PC-9 (cell line): ENCODE data around the gene TUBGCP4. TPM values are rescaled to one million over a fixed set of nuclear protein-coding genes. Genes with fewer than 3 reads are reported as not detected.

Source experiments
- BruUV-seq: library from RNA; stranded (reverse); fragments of 400-500 nt; replicated peaks from 2 replicates; lab custom pipeline; 2021; lab: Mats Ljungman, UMichigan
- CTCF ChIA-PET: fragments of 300-600 bp; sonication (Branson Sonifier 250); formaldehyde crosslinking; loops from one replicate; lab custom pipeline; 2022; ENCODE audit warnings: antibody characterized with exemption; lab: Charles Lee
- POLR2A ChIA-PET: fragments of 300-600 bp; sonication (Branson Sonifier 250); formaldehyde crosslinking; loops from one replicate; lab custom pipeline; 2022; ENCODE audit warnings: antibody characterized with exemption; ENCODE audit not compliant: unreplicated experiment; lab: Charles Lee
- DNase-seq, 2 experiments: peaks; one replicate each; pipeline versions ENCODE4 v3.0.0 to v3.0.0-alpha.2; 2015 to 2022; ENCODE audit warnings: mixed read lengths in 1 of 2
- H2AFZ ChIP-seq: fragments of 200-600 bp; sonication (generic); 2 replicates; pipeline ENCODE4 v1.8.1; 2017; ENCODE audit warnings: antibody characterized with exemption
- H3F3A ChIP-seq: fragments of 200-600 bp; sonication (generic); 2 replicates; pipeline ENCODE4 v1.8.1; 2017; ENCODE audit warnings: antibody characterized with exemption, mild to moderate bottlenecking, low read depth; ENCODE audit not compliant: insufficient read depth
- H3K27ac ChIP-seq: fragments of 200-600 bp; sonication (generic); 2 replicates; pipeline ENCODE4 v1.6.1; 2016; ENCODE audit warnings: mixed run types
- H3K27me3 ChIP-seq: fragments of 200-600 bp; sonication (generic); 2 replicates; pipeline ENCODE4 v1.6.1; 2016; ENCODE audit warnings: low read depth, mixed run types; ENCODE audit not compliant: insufficient read depth
- H3K36me3 ChIP-seq: fragments of 200-600 bp; sonication (generic); 2 replicates; pipeline ENCODE4 v1.6.1; 2016; ENCODE audit warnings: low read depth, mixed run types
- H3K4me1 ChIP-seq: fragments of 200-600 bp; sonication (generic); replicated peaks from 2 replicates; pipeline ENCODE4 v1.6.1; 2016; ENCODE audit warnings: mixed run types; ENCODE audit not compliant: insufficient read depth
- H3K4me2 ChIP-seq: fragments of 200-600 bp; sonication (generic); 2 replicates; pipeline ENCODE4 v1.6.1; 2017; ENCODE audit warnings: mixed run types
- H3K4me3 ChIP-seq: fragments of 200-600 bp; sonication (generic); 2 replicates; pipeline ENCODE4 v1.6.1; 2016; ENCODE audit warnings: mixed run types
- H3K79me2 ChIP-seq: fragments of 200-600 bp; sonication (generic); 2 replicates; pipeline ENCODE4 v1.6.1; 2017; ENCODE audit warnings: low read depth, mixed run types
- H3K9me2 ChIP-seq: fragments of 200-600 bp; sonication (generic); 2 replicates; pipeline ENCODE4 v1.8.1; 2017; ENCODE audit warnings: mild to moderate bottlenecking; ENCODE audit not compliant: insufficient read depth
- H3K9me3 ChIP-seq: fragments of 200-600 bp; sonication (generic); 2 replicates; pipeline ENCODE4 v1.8.1; 2016; ENCODE audit warnings: low read depth; ENCODE audit not compliant: insufficient read depth
- H4K20me1 ChIP-seq: fragments of 200-600 bp; sonication (generic); 2 replicates; pipeline ENCODE4 v1.8.1; 2017; ENCODE audit not compliant: insufficient read depth
- EZH2 ChIP-seq: fragments of 200-600 bp; sonication (generic); IDR thresholded peaks from 2 replicates; pipeline ENCODE4 v1.8.0; 2017; ENCODE audit warnings: antibody characterized with exemption, low read depth
- intact Hi-C: fragments of 100-400 bp; cut with micrococcal nuclease; formaldehyde crosslinking; loops from one replicate; pipeline ENCODE4 v1.10.0; 2022; ENCODE audit not compliant: unreplicated experiment
- total RNA-seq: library from RNA; stranded (reverse); gene quantifications from 2 replicates; pipeline ENCODE4 v1.2.3, GENCODE V29; 2021
- TF ChIP-seq, protein P1 (sequence below): fragments of 200-600 bp; sonication (generic); conservative IDR thresholded peaks from 2 replicates; pipeline ENCODE4 v1.6.1; 2017; ENCODE audit warnings: mixed run types, antibody characterized with exemption, mild to moderate bottlenecking, moderate library complexity

TUBGCP4 gene
- total RNA-seq, 1 experiment from 2014 or later = 30.8 TPM

DNA sequence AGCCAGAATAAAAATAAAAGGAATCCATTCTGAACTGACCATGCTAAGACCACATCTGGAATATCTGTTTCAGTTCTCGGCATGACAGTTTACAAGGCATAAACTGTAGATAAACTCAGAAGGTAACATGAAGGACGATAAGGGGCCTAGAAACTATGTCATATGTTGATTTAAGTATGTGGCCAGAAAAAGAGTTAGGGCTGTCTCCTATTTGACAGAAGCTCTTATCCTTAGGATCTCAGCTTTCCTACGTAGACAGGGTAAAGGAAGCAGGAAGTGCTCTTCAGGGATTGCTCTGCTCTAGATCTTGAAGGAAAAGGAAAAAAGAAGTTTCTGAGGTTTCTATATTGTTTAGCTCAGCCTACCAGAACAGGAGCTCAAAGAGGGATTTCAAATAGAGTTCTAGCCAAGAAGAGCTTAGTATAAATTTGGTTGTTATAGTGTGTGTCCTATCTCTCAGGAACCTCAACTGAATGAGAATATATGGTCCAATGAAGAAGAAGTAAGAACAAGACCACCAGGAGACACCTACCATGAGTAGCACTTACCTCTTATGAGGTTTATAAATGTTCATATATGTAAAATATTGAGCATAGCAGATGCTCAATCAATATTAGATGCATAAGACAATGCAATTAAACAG, 62.9 kb downstream of the TUBGCP4 start:
- Histone ChIP-seq H3K9me3 (no peaks in the 10 kb centered on the region), H3K36me3 (no peaks in the 10 kb centered on the region), H3K4me3 (no peak overlapping the region), H3K4me2 (no peak overlapping the region), H3K9me2 (no peaks in the 10 kb centered on the region), H3K27me3 (no peaks in the 10 kb centered on the region), H3K79me2 (no peaks in the 10 kb centered on the region), H3K4me1 (no peaks in the 10 kb centered on the region), H3F3A (no peaks in the 10 kb centered on the region), H3K27ac (no peak overlapping the region), H2AFZ (no peak overlapping the region), H4K20me1 (no peaks in the 10 kb centered on the region)
- ChIA-PET POLR2A (no interaction called here), CTCF (no interaction called here)
- DNase-seq = no peak
- BruUV-seq = no TSS peak
- no peak for TF ChIP-seq EZH2
- TF ChIP-seq, protein P1, sequence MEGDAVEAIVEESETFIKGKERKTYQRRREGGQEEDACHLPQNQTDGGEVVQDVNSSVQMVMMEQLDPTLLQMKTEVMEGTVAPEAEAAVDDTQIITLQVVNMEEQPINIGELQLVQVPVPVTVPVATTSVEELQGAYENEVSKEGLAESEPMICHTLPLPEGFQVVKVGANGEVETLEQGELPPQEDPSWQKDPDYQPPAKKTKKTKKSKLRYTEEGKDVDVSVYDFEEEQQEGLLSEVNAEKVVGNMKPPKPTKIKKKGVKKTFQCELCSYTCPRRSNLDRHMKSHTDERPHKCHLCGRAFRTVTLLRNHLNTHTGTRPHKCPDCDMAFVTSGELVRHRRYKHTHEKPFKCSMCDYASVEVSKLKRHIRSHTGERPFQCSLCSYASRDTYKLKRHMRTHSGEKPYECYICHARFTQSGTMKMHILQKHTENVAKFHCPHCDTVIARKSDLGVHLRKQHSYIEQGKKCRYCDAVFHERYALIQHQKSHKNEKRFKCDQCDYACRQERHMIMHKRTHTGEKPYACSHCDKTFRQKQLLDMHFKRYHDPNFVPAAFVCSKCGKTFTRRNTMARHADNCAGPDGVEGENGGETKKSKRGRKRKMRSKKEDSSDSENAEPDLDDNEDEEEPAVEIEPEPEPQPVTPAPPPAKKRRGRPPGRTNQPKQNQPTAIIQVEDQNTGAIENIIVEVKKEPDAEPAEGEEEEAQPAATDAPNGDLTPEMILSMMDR = no peak
- intact Hi-C loops = no loop called here

DNA sequence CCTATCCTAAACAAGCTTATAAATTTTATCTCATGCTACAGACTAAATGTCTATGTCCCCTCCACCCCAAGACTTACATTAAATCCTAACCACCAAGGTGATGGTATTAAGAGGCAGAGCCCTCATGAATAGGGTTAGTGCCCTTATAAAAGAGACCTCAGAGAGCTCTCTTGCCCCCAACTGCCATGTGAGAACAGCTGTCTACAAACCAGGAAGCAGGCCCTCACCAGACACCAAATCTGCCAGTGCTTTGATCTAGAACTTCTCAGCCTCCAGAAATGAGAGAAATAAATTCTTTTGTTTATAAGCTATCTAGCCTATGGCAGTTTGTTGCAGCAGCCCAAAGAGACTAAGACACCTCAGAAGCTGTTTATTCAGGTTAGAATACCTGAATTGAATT, 63.5 kb downstream of the TUBGCP4 start:
- Histone ChIP-seq H3K27ac (no peak overlapping the region), H4K20me1 (no peaks in the 10 kb centered on the region), H2AFZ (no peak overlapping the region), H3K4me1 (no peaks in the 10 kb centered on the region), H3K27me3 (no peaks in the 10 kb centered on the region), H3K79me2 (no peaks in the 10 kb centered on the region), H3F3A (no peaks in the 10 kb centered on the region), H3K9me2 (no peaks in the 10 kb centered on the region), H3K4me3 (no peak overlapping the region), H3K4me2 (no peak overlapping the region), H3K9me3 (no peaks in the 10 kb centered on the region), H3K36me3 (no peaks in the 10 kb centered on the region)
- DNase-seq = no peak
- ChIA-PET CTCF (no interaction called here), POLR2A (no interaction called here)
- no TSS peak for BruUV-seq
- TF ChIP-seq, protein P1 = no peak
- no peak for TF ChIP-seq EZH2
- intact Hi-C loops = no loop called here

GRCh38 chr15:43436395-43436794, 65.5 kb downstream of the TUBGCP4 start:
- Histone ChIP-seq H2AFZ (no peak overlapping the region), H3K9me2 (no peaks in the 10 kb centered on the region), H3K27ac (no peak overlapping the region), H3K4me1 (peaks cover 4% of the 10 kb centered on the region), H3K4me2 (no peak overlapping the region), H3K36me3 (no peaks in the 10 kb centered on the region), H3K27me3 (no peaks in the 10 kb centered on the region), H3K4me3 (no peak overlapping the region), H4K20me1 (no peaks in the 10 kb centered on the region), H3K79me2 (no peaks in the 10 kb centered on the region), H3F3A (peaks cover 4% of the 10 kb centered on the region; the same call in 1 of the 2 replicates), H3K9me3 (no peaks in the 10 kb centered on the region)
- ChIA-PET CTCF (no interaction called here), POLR2A (no interaction called here)
- intact Hi-C loops = no loop called here
- no peak for DNase-seq
- TF ChIP-seq, protein P1 = no peak
- no peak for TF ChIP-seq EZH2
- no TSS peak for BruUV-seq
